NCI-H2171 (cell line): ENCODE measurements around the gene UTS2B.
"Not testable (repeated sequence)": the region's sequence is repeated elsewhere in the genome, so short reads cannot be mapped to it uniquely, and the experiment has no call there.

Experiments
- DNase-seq: peaks from one replicate; lab custom pipeline; 2025; lab: John Stamatoyannopoulos, UW

UTS2B gene

DNA sequence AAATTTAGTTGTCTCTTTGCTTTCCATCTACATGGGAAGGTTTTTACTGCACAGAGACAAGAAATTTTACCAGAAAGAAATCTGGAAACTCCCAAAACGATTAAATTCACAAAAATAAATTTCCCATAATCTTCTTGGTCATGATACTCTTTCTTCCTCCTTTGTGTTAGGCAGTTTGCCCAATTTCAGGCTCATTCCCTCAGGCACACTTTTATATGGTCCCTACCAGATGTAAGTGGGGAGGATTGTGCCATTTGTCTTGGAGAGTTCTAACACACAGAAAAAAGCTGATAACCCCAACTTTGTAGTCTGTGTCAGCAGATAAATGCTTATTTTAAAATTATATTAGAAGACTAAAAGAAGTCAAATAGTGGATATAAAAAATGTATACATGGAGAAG, 50.2 kb downstream of the UTS2B start:
- DNase-seq, result no peak

DNA sequence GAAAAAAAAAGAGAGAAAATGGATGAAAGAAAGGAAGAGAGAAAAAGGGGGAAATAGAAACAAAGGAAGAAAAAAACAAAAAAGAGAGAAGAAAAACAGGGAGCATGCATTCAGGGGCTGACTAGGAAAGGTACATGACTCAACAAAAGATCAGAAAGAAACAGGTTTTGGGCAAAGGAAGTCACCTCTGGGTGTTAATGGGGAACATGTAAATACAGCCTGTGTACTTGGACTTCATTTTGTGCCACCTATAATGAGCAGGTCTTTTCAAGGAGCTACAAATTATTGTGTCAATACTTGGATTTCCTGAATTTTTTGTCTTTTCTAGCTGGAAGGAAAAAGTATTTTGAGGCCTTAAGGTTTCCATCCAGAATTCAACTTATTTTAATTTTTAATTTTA, 54.6 kb downstream of the UTS2B start:
- no peak for DNase-seq

DNA sequence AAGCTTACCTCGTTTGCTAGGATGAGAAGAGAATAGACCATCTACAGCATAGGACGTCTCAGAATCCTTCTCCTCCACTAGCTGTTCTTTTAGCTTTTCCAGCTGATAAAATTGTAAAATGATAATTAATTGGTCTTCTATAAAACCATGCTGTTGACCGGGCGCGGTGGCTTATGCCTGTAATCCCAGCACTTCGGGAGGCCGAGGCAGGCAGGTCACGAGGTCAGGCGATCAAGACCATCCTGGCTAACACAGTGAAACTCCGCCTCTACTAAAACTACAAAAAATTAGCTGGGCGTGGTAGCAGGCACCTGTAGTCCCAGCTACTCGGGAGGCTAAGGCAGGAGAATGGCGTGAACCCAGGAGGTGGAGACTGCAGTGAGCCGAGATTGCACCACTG, 55.1 kb downstream of the UTS2B start:
- not testable (repeated sequence) for DNase-seq

- no peak for DNase-seq
Measured at GRCh38 chr3:191269289-191270085, 60.8 kb downstream of the UTS2B start.

GRCh38 chr3:191268737-191269136, 61.6 kb downstream of the UTS2B start:
- no peak for DNase-seq

DNA sequence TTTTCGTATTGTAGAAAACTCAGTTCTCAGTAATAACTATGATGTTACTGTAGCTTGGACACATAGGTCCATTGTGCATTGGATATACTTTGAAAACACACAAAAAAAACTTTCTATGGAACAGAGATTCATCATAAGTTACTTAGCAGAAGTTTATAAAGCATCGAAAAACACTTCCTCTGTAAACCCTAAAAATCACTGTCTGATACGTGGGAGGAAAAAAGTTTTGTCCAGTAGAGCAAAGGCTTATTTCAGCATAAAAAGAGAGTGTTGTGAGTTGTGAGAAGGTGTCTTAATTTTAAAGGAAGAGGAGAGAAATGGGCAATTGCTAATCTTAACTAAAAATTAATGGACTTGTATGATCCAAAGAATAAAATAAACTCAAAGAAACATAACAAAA, 66.5 kb downstream of the UTS2B start:
- no peak for DNase-seq

GRCh38 chr3:191263365-191263764, 67.0 kb downstream of the UTS2B start:
- no peak for DNase-seq

DNA sequence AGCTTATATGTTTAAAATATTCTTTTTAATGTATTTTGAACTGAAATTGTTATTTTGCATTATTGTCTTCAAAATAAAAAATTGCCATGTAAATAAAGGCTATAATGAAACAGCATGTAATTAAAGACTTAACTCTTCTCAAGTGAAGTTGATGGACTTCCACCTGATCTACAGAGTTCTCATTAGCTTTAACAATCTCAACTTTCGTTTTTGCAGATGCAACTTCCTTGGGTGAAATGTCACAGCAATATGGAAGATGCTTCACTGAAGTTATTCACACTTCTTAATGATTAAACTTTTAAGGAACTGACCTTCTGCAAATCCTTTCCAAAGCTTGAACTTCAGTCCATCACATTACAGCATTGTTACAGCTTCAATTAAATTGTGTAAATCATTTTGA, 67.7 kb downstream of the UTS2B start:
- no peak for DNase-seq

DNA sequence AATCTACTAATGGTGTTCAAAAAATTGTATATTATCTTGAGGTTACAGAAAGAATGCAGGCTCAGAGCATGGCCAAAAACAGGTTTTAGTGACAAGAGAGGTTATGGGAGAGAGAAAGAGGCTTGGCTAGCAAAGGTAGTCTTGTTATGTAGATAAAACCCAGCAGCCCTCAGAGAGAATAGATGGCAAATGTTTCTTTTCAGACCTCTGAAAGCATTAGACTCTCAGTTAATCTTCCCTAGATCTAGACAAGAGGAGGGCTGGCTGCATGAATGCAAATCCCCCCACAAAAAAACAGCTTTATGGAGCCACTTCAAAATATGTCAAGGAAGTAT, 69.1 kb downstream of the UTS2B start:
- DNase-seq, result no peak

DNA sequence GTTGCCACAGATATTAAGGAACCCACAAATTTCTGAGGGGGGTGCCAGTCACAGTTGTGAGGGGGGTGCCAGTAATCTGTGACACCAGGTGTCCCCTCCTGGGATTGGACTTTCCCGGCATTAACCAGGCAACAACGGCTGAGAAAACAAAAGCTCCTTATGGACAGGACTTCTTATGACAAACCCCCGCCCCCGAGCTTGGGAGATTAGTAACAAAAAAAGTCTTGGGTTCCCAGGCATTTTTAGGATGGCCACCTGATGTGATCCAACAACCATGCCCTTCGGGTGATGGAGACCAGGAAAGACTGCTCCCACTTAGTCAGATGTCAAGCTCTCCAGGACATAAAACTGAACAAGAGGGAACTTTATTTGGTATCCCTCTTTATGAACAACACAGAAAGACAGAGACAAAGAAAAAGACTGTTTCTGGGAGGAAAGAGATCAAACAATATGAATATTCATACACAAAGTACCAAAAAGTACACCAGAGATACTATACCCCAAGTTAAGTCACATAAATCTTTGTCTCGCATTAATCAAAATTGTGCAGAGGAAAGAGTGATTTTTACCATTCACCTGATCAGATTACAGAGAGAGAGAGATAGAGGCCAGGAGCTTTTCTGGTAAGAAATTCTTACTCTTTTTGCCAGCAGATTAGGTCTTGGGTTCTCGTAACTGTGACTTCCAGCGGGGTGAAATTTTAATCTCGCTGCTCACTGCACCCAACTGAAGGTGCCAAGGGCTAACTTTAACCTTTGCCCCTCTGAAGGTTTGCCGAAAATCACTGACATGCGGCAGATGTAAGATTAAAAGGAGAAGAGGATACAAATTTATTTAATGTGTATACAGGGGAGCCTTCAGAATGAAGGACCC, 69.7 kb downstream of the UTS2B start:
- no peak for DNase-seq

DNA sequence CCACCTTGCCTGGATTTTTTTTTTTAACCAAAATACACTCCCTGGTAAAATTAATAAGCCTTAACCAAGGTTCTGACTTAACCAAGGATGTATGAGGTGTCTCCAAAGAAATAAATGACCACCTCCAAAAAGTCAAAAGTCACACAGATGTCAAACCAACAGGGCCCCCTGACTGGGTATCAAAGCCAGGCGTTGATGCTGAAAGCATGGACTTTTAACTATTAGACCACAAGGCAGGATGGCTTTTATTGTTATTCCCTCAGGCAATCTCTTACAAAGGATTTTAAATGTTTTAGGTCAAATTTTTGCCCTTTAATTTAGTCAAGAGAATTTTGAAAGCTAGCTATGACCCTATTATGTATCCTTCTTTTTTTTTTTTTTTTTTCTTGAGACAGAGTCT, 70.8 kb downstream of the UTS2B start:
- DNase-seq, result no peak

- DNase-seq, result no peak
Measured at GRCh38 chr3:191257286-191257685, 73.0 kb downstream of the UTS2B start.

GRCh38 chr3:191256405-191256804, 73.9 kb downstream of the UTS2B start:
- DNase-seq, result no peak

DNA sequence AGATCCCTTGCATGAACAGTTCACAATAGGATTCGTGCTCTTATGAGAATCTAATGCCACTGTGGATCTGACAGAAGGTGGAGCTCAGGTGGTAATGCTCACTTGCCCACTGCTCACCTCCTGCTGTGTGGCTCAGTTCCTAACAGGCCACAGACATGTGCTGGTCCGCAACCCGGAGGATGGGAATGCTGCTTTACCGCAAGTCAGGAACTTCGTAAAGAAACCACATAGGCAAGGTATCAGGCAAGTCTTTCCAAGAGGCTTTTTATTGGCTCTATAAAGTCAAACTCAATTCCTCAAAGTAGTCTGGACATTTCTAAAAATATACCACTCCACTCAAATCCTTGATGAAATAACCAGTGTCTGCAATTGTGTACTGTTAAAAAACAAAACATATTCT, 75.2 kb downstream of the UTS2B start:
- no peak for DNase-seq

DNA sequence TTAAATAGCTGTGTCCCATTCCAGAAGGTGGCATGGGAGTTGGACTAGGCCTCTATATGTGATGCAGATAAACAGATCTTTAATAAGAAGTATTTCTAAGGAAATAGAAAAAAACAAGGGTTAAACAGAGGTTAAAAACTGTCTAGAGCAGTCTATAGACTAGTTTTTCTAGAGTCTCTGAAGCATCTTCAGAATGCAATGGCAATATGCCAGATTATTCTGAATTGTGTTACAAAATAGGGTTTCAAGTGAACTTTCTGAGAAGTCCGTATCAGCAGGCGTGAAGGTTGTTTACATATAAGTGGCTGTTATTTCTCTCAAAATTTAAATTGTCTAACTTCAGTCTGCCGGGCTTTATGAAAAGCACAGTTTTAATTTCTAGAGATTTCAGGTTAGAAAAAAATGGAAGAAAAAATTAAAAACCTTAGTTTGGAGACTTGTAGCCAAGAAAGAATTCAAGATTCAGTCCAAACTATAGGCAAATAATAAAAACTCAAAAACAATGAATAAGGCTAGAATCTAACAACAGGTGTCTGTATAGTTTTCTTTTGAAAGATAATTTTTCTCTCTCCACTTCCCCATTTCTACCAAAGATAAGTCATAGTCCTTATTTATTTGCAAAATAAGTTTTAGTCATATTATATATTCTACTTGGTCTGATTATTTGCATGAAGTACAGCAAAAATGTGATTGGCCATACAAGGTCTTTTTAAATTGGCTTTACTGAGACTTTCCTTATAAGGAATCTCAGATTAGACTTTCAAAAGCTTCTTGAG, 76.0 kb downstream of the UTS2B start:
- DNase-seq, result no peak

DNA sequence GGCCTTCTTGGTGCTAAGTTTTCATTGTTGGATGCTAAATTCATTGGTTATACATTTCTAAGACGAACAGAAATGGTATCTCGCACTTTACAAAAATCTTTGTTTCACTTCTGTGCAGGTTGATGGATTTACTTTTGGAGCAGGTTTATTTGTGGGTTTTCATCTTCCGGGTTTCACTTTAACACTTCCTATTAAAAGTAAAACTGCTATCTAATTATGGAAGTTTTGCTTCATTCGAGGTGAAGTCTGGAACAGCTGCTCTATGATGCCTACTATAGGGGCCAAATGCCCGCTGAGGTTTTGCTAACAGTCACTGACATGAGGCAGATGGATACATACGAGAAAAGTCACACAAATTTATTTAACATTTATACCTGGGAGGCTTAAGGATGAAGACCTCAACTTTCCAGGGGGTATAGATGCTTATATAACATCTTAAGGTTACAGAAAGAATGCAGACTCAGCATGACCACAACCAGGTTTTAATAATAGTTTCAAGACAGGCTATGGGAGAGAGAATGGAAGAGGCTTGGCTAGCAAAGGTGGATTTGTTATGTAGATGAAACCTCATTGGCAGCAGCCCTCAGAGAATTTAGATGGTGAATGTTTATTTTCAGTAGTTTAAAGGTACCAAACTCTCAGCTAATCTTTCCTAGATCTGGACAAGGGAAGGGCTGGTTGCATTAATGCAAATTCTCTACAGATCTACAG, 77.1 kb downstream of the UTS2B start:
- no peak for DNase-seq

GRCh38 chr3:191246630-191247029, 83.7 kb downstream of the UTS2B start:
- no peak for DNase-seq

DNA sequence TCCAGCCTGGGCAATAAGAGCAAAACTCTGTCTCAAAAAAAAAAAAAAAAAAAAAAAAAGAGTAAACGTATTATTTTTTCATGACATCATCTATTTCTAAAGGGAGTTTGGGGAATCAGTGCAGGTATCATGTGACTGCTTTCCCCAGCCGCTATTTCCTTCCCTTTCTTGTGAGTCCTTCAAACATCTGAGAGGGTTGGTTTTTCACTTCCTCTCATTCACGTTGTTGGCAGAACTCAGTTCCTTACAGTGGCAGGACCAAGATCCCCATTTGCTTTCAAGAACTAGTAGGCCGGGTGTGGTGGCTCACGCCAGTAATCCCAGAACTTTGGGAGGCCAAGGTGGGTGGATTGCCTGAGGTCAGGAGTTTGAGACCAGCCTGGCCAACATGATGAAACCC, 84.3 kb downstream of the UTS2B start:
- DNase-seq, result not testable (repeated sequence)

GRCh38 chr3:191244242-191244867, 86.0 kb downstream of the UTS2B start:
- no peak for DNase-seq

DNA sequence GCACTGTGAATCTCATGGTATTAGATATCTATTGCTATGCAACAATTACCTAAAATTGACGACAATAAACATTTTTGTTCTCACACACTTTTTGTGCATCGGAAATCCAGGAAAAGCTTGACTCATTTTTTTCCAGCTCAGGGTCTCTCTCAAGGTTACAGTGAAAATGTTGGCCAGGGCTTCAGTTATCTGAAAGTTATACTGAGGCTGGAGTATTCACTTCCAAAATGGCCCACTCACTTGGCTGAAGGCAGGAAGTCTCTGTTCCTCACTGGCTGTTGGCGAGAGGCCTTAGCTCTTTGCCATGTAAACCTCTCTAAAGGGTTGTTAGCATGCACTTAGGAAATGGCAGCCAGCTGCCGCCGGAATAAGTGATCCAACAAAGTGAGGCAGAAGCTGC, 89.8 kb downstream of the UTS2B start:
- DNase-seq, result no peak

GRCh38 chr3:191239407-191240031, 90.8 kb downstream of the UTS2B start:
- no peak for DNase-seq
